Heart left ventricle (tissue), 16 donors: ENCODE measurements around the gene MMP27. TPM values are rescaled to one million over a fixed set of nuclear protein-coding genes. Genes with fewer than 3 reads are reported as not detected.

Source experiments
- ATAC-seq, 4 donors: fragments of 200-7000 bp; cut with Tn5 transposase; one replicate each; pipeline ENCODE4 v1.9.1; 2020 to 2022; ENCODE audit warnings: moderate library complexity in 4 of 4, mild to moderate bottlenecking in 3 of 4, moderate number of reproducible peaks in 1 of 4
- DNase-seq, 5 donors: peaks; one replicate each; pipeline ENCODE4 v3.0.0-alpha.2; 2020
- H3K27ac ChIP-seq, 12 donors: fragments of 200-600 bp; sonication (generic) in 4 of 12; one replicate each; pipeline versions ENCODE4 v1.5.0 to v1.8.0; 2016 to 2022; ENCODE audit warnings: mild to moderate bottlenecking in 2 of 12
- H3K27me3 ChIP-seq, 9 donors: fragments of 200-600 bp; sonication (generic) in 2 of 9; one replicate each; pipeline versions ENCODE4 v1.5.1 to v1.8.0; 2016 to 2022; ENCODE audit warnings: mild to moderate bottlenecking in 3 of 9
- H3K36me3 ChIP-seq, 9 donors: fragments of 200-600 bp; sonication (generic) in 2 of 9; one replicate each; pipeline versions ENCODE4 v1.5.0 to v1.8.0; 2018 to 2022; ENCODE audit warnings: mild to moderate bottlenecking in 2 of 9
- H3K4me1 ChIP-seq, 12 donors: fragments of 200-600 bp; sonication (generic) in 4 of 12; one replicate each; pipeline versions ENCODE4 v1.5.0 to v1.8.0; 2016 to 2022; ENCODE audit warnings: mild to moderate bottlenecking in 3 of 12
- H3K4me3 ChIP-seq, 12 donors: fragments of 200-600 bp; sonication (generic) in 4 of 12; one replicate each; pipeline versions ENCODE4 v1.5.0 to v1.8.0; 2017 to 2022; ENCODE audit warnings: mild to moderate bottlenecking in 9 of 12, moderate library complexity in 4 of 12
- H3K9me3 ChIP-seq, 12 donors: fragments of 200-600 bp; sonication (generic) in 4 of 12; one replicate each; pipeline versions ENCODE4 v1.5.0 to v1.8.0; 2016 to 2022; ENCODE audit warnings: mild to moderate bottlenecking in 1 of 12
- CTCF ChIP-seq, 12 donors: fragments of 200-600 bp; sonication (generic) in 4 of 12; IDR thresholded peaks; one replicate each; pipeline versions ENCODE4 v1.5.0 to v1.8.0; 2018 to 2022; ENCODE audit warnings: antibody characterized with exemption in 12 of 12, mild to moderate bottlenecking in 5 of 12
- POLR2A ChIP-seq, 2 donors: fragments of 450-650 bp; IDR thresholded peaks; one replicate each; pipeline ENCODE4 v1.6.1; 2017; ENCODE audit warnings: antibody characterized with exemption in 2 of 2, mild to moderate bottlenecking in 2 of 2, moderate library complexity in 2 of 2
- WGBS, 4 donors: extraction: QIAGEN DNeasy Blood & Tissue Kit in 2 of 4; methylation state at CpG; one replicate each; pipeline versions ENCODE4 v1.1.5 to v1.1.7; 2013 to 2018; 5-methylcytosine and 5-hydroxymethylcytosine counted together
- intact Hi-C, 10 donors: fragments of 100-400 bp; cut with DNase I; formaldehyde crosslinking; loops; one replicate each; pipeline versions ENCODE4 v1.11.1 to v1.14.2; 2022
- polyA plus RNA-seq, 2 donors: library from polyadenylated mRNA; stranded (reverse); fragments of 200-250 nt; gene quantifications; one replicate each; pipeline ENCODE4 v1.2.3, GENCODE V29; 2013
- total RNA-seq, 9 donors: library from RNA; depleted of rRNA in 2 of 9; stranded (reverse); fragments of >200 nt in 2 of 9; fragmentation: NEBNext Ultra II Directional in 3 of 9; extraction: Animal tissue kit (Norgen Biotek cat#: 25700) in 3 of 9; gene quantifications; one replicate each; pipeline versions ENCODE4 v1.1.0 to v1.2.4, GENCODE V29; 2016 to 2023
- donor health status: ischemic (EF 13 %, LVEDD 7.1; RV severe dilation, severe dysfunction).
- donor health status: healthy with polysubstance abuse.
- donor health status: DM: no; HTN: yes; CAD: no.
- donor health status: DM: no; HTN: no; CAD: no.
- donor health status: ischemic (EF 25% LVEDD 6.9; RV normal size, moderate dysfunction).
- donor health status: ischemic (EF 25% LVEDD 5.7; RV mildly dilated, moderate dysfunction).
- donor health status: healthy.
- donor health status: DM: yes; HTN: yes; CAD: no.
- donor health status: ischemic (EF 35%, LVEDD 5.7; RV mildly dilated, moderate dysfunction).
- donor health status: nonischemic (EF 11% LVEDD 7.7; RV severe dilation, severe dysfunction).
- donor health status: DM: yes; HTN: yes; CAD: no.
- donor health status: PGD.
- donor health status: ischemic (EF 29% LVEDD 5.4; RV normal size, mild dysfunction).
- donor health status: nonischemic (EF 23%, LVEDD 6.1; RV moderate dilation, normal function).

Gene MMP27
- total and polyA plus RNA-seq, 11 donors, result 0.14 TPM; not detected in 10

GRCh38 chr11:102655547-102655946 lies 50.0 kb downstream of the MMP27 start:
- TF ChIP-seq CTCF (IDR thresholded peaks at IDR 0.05) (no peak), POLR2A (IDR thresholded peaks at IDR 0.05) (no peak)
- Histone ChIP-seq H3K27ac (no peak overlapping the region), H3K4me3 (no peak overlapping the region), H3K4me1 (no peaks in the 10 kb centered on the region), H3K36me3 (no peaks in the 10 kb centered on the region), H3K9me3 (peaks cover 0 to 6% (median 0%) of the 10 kb centered on the region in 12 donors), H3K27me3 (peaks cover 0 to 8% (median 0%) of the 10 kb centered on the region in 9 donors)
- no peak for ATAC-seq
- no peak for DNase-seq
- intact Hi-C loops, result no loop called here
- WGBS, 4 donors, result 58 to 63% (median 60%) methylated on average over 2 of the region's 2 CpGs

GRCh38 chr11:102654761-102655160 lies 50.8 kb downstream of the MMP27 start:
- intact Hi-C loops, result no loop called here
- no peaks in the 10 kb centered on the region for H3K4me1 ChIP-seq
- ATAC-seq, result no peak
- no peak overlapping the region for H3K27ac ChIP-seq
- 85 to 100% (median 91%) methylated on average over 1 of the region's 1 CpG for WGBS, 4 donors
- no peak overlapping the region for H3K4me3 ChIP-seq
- peaks cover 0 to 8% (median 0%) of the 10 kb centered on the region in 9 donors for H3K27me3 ChIP-seq
- no peak for TF ChIP-seq CTCF (IDR thresholded peaks at IDR 0.05)
- TF ChIP-seq POLR2A (IDR thresholded peaks at IDR 0.05), result no peak
- no peak for DNase-seq
- H3K9me3 ChIP-seq, result peaks cover 0 to 6% (median 0%) of the 10 kb centered on the region in 12 donors
- no peaks in the 10 kb centered on the region for H3K36me3 ChIP-seq

DNA sequence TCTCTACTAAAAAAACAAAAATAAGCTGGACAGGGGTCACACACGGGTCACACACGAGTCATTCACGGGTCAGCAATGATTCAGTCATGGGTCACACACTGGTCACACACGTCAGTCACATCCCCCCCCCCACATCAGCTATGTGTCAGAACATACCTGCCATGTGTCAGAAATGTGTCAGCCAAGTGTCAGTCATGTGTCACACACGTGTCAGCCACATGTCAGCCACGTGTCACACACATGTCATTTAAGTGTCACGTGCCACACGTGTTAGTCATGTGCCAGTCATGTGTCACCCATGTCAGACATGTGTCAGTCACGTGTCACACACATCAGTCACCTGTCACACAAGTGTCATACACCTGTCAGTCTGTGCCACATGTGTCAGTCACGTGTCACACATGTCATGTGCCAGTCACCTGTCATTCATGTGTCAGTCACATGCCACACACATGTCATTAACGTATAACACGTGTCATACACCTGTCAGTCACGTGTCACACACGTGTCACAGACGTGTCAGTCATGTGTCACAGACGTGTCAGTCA lies 51.8 kb downstream of the MMP27 start:
- Histone ChIP-seq H3K36me3 (no peaks in the 10 kb centered on the region), H3K4me3 (no peak overlapping the region), H3K9me3 (peaks cover 0 to 6% (median 0%) of the 10 kb centered on the region in 12 donors), H3K27ac (no peak overlapping the region), H3K4me1 (no peaks in the 10 kb centered on the region), H3K27me3 (peaks cover 0 to 8% (median 0%) of the 10 kb centered on the region in 9 donors)
- TF ChIP-seq CTCF (IDR thresholded peaks at IDR 0.05), result no peak
- TF ChIP-seq POLR2A (IDR thresholded peaks at IDR 0.05), result no peak
- ATAC-seq (no peak), DNase-seq (no peak)
- WGBS, 4 donors, result 82 to 86% (median 83%) methylated on average over 15 to 16 of the region's 16 CpGs
- intact Hi-C loops, result no loop called here

GRCh38 chr11:102647430-102647829 lies 58.1 kb downstream of the MMP27 start:
- Histone ChIP-seq H3K4me3 (no peak overlapping the region), H3K9me3 (no peaks in the 10 kb centered on the region), H3K4me1 (no peaks in the 10 kb centered on the region), H3K27me3 (no peaks in the 10 kb centered on the region), H3K36me3 (no peaks in the 10 kb centered on the region), H3K27ac (no peak overlapping the region)
- DNase-seq (no peak), ATAC-seq (no peak)
- intact Hi-C loops, result no loop called here
- TF ChIP-seq POLR2A (IDR thresholded peaks at IDR 0.05), result no peak
- no peak for TF ChIP-seq CTCF (IDR thresholded peaks at IDR 0.05)
